Activated CD8-positive, alpha-beta memory T cell treated with anti-CD3 and anti-CD28 coated beads for 36 hours (primary cell): Measurements from ENCODE around the gene P2RX4. TPM values are rescaled to one million over a fixed set of nuclear protein-coding genes. Genes with fewer than 3 reads are reported as not detected.
"Not testable (repeated sequence)": the region's sequence is repeated elsewhere in the genome, so short reads cannot be mapped to it uniquely, and the experiment has no call there.

Experiments used
- CTCF ChIA-PET: fragments of 350-600 bp; sonication (Branson Sonifier 250); formaldehyde crosslinking; loops from one replicate; lab custom pipeline; 2021; ENCODE audit warnings: antibody characterized with exemption; lab: Charles Lee
- POLR2A ChIA-PET: fragments of 350-600 bp; sonication (Branson Sonifier 250); formaldehyde crosslinking; loops from one replicate; lab custom pipeline; 2021; ENCODE audit warnings: antibody characterized with exemption; lab: Charles Lee
- total RNA-seq, 2 experiments: library from RNA; stranded (reverse); gene quantifications; one replicate each; pipeline ENCODE4 v1.2.3, GENCODE V29; 2021

Gene P2RX4
- total RNA-seq, 2 experiments from 2014 or later = 30.7 to 35.0 TPM

DNA sequence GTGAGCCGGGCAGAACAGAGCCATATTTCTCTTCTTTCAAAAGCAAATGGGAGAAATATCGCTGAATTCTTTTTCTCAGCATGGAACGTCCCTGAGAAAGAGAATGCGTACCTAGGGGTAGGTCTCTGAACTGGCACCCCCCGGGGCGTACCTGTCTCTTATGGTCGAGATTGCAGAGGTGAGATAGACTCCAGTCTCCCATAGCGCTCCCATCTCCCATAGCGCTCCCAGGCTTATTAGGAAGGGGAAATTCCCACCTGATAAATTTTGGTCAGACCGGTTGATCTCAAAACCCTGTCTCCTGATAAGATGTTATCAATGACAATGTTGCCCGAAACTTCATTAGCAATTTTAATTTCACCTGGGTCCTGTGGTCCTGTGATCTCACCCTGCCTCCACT, 70.6 kb downstream of the P2RX4 start:
- CTCF ChIA-PET, POLR2A ChIA-PET: not testable (repeated sequence)

DNA sequence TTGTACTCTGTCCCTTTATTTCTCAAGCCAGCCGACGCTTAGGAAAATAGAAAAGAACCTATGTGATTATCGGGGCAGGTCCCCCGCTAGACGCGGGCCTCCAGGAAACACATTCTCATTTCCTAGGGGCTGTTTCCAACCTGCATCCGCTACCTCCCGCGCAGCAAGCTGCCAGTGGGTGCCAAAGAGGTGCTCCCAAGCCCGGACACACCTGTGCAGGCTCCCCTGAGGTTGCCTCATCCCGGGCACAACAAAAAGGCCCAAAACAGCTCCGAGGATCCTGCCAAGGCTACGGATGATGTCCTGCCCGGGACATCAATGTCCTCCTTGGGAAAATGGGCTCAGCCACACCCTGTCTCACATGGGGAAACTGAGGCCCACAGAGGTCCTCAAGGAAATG, 71.2 kb downstream of the P2RX4 start:
- POLR2A ChIA-PET, CTCF ChIA-PET: not testable (repeated sequence)

DNA sequence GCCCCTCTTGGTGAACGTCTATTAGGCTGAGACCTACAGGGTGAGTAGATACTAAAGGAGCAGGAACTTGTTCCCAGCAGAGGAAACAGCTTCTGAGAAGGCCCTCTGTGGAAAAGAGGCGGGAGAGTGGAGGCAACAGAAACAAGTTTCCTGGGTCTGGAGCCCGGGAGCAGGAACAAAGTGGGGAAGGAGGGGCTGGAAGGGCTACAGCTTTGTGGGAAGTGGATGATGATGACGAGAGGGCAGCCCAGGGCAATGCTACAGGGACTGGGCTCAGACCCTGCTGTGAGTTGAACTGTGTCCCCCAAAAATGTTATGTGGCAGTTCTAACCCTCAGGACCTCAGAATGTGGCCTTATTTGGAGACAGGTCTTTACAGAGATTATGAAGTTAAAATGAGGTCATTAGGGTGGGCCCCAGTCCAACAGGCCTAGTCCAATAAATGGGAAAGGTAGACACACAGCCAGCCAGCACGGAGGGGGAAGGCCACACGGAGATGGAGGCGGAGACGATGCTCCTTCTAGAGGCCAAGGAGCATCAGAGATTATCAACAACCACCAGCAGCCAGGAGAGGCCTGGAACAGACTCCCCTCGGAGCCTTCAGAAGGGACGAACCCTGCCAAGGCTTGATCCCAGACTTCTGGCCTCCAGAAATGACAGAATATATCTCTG, 72.3 kb downstream of the P2RX4 start:
- ChIA-PET CTCF (no interaction called here), POLR2A (no interaction called here)

DNA sequence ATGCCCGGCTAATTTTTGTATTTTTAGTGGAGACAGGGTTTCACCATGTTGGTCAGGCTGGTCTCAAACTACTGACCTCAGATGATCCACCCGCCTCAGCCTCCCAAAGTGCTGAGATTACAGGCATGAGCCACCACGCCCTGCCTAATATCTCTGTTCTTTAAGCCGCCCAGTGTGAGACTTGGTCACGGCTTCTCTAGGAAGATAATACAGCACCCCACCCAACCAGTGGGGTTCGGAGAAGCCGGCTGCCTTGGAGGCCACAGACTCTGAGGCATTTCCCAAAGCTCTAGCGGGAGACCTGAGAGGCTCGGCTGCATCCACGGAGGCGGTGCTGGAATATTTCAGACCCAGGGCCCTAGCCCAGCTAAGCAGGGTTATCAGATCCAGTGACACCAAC, 73.0 kb downstream of the P2RX4 start:
- POLR2A ChIA-PET = not testable (repeated sequence)
- CTCF ChIA-PET = interaction anchor here (1.0 kb wide), 1 partner anchor 10 kb away, joined by 3 read pairs; no protein-coding TSS in a partner anchor

DNA sequence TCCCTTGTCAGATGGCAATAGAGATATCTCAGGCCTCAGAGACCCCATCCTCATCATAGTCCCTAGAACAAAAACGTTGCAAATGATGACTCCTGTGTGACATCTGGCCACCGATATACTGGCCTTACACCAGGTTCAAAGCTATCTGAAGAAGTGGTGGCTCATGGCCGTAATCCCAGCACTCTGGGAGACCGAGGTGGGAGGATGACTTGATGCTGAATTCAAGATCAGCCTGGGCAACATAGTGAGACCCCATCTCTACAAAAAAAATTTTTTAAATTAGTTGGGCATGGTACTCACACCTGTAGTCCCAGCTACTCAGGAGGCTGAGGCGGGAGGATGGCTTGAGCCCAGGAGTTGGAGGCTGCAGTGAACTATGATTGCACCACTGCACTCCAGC, 73.5 kb downstream of the P2RX4 start:
- ChIA-PET POLR2A (no interaction called here), CTCF (interaction anchor here (1.0 kb wide), 1 partner anchor 11 kb away, joined by 3 read pairs; no protein-coding TSS in a partner anchor)

Other genes with a start within 250 kb of the P2RX4 start
- gene HNF1A, start 231.6 kb upstream of the P2RX4 start, total RNA-seq = not detected
- gene C12orf43, start 193.6 kb upstream of the P2RX4 start, total RNA-seq = 10 to 100 TPM; 34.9 to 35.2 TPM
- gene OASL, start 170.9 kb upstream of the P2RX4 start, total RNA-seq = 1 to 10 TPM; 3.0 to 3.3 TPM
- gene P2RX7, start 77.3 kb upstream of the P2RX4 start, total RNA-seq = 1 to 10 TPM; 3.4 to 5.0 TPM
- 10 to 100 TPM; 39.7 to 41.8 TPM for gene CAMKK2, start 86.6 kb downstream of the P2RX4 start, total RNA-seq
- 100 to 1,000 TPM; 131 to 134 TPM for gene ANAPC5, start 142.3 kb downstream of the P2RX4 start, total RNA-seq
- 10 to 100 TPM; 77.2 to 82.8 TPM for gene RNF34, start 190.0 kb downstream of the P2RX4 start, total RNA-seq